Stimulated activated effector memory CD8-positive, alpha-beta T cell treated with anti-CD3 and anti-CD28 coated beads, Interleukin-12 subunit alpha, Interleukin-12 subunit beta, amount 100 ng/mL, for 72 hours (primary cell): ENCODE data around the gene MBD6.
A peak's percentile ranks its signal among the peaks of the same experiment; 100 is the strongest.
"Not testable (repeated sequence)": the region's sequence is repeated elsewhere in the genome, so short reads cannot be mapped to it uniquely, and the experiment has no call there.

Source experiments
- ATAC-seq: fragments of 150-1000 bp; cut with Tn5 transposase; 2 replicates; pipeline ENCODE4 v1.10.0; 2021
- DNase-seq, 2 donors: peaks; one replicate each; pipeline ENCODE4 v3.0.0; 2021 to 2022; ENCODE audit warnings: low spot score in 2 of 2
- H3K27ac Mint-ChIP-seq: one replicate; pipeline ENCODE4 v1.8.0; 2022; ENCODE audit warnings: mild to moderate bottlenecking, mixed read lengths
- H3K36me3 Mint-ChIP-seq: one replicate; pipeline ENCODE4 v1.8.0; 2022; ENCODE audit warnings: mild to moderate bottlenecking, mixed read lengths
- H3K4me1 Mint-ChIP-seq: one replicate; pipeline ENCODE4 v1.8.0; 2022; ENCODE audit warnings: mixed read lengths
- H3K4me3 Mint-ChIP-seq: one replicate; pipeline ENCODE4 v1.8.0; 2022; ENCODE audit warnings: mild to moderate bottlenecking, mixed read lengths
- H3K9me3 Mint-ChIP-seq: one replicate; pipeline ENCODE4 v1.8.0; 2022; ENCODE audit warnings: mixed read lengths

The MBD6 gene

DNA sequence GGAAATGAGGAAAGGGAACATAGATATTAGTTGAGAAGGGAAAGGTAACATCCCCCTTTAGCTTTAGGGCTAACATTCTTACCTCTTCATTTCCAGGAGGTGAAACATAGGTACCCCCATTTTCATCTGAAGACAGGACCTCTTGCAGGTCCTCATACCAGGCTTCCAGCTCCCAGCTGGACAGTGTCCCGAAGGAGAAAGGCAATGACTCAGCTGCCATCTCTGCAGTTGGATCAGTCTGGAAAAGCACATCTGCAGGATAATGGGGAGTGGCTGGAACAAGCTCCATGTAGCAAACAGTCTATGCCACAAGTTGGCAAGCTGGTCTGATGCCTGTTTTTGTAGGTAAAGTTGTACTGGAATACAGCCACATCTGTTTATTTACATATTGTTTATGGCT is 5.4 kb upstream of the MBD6 start:
- DNase-seq (no peak), ATAC-seq (no peak)
- Mint-ChIP-seq H3K9me3 (no peaks in the 10 kb centered on the region), H3K36me3 (peaks cover 100% of the 10 kb centered on the region), H3K4me3 (no peak overlapping the region), H3K27ac (peak overlapping the region; percentile 78), H3K4me1 (peaks cover 55% of the 10 kb centered on the region)

- H3K4me3 Mint-ChIP-seq, H3K9me3 Mint-ChIP-seq, ATAC-seq, DNase-seq: not testable (repeated sequence)
- peaks cover 98% of the 10 kb centered on the region for H3K36me3 Mint-ChIP-seq
- peak overlapping the region; percentile 78 for H3K27ac Mint-ChIP-seq
- peaks cover 54% of the 10 kb centered on the region for H3K4me1 Mint-ChIP-seq
These were observed 4.9 kb upstream of the MBD6 start for GRCh38 chr12:57517718-57518117.

DNA sequence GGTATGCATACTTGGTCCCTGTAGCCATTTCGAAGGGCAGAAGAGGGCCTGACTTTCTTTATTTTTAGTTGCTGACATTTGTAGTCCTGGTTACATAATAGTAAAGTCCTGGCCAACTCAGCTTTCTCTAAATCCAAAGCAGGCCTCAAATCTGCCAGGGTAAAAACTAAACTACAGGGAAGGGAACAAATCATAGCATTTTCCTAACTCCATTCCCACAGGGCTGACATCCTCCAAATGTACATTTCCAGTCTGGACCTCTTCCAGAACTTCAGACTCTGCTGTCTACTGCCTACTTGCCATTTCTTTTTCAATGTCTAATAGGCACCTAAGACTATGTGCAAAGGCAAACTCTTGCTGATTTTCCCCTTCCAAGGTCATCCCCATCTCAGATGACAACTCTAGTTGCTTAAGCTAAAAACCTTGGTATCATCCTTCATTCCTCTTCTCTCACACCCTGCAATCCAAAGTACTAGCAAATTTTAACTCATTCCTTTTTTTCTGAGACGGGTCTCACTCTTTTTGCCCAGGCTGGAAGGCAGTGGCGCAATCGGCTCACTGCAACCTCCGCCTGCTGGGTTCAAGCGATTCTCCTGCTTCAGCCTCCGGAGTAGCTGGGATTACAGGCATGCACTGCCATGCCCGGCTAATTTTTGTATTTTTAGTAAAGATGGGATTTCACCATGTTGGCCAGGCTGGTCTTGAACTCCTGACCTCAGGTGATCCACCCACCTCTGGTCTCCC is 4.3 kb upstream of the MBD6 start:
- DNase-seq (no peak), ATAC-seq (no peak)
- H3K36me3 Mint-ChIP-seq, result peaks cover 97% of the 10 kb centered on the region
- peak overlapping the region; percentile 99 for H3K27ac Mint-ChIP-seq
- no peaks in the 10 kb centered on the region for H3K9me3 Mint-ChIP-seq
- H3K4me1 Mint-ChIP-seq, result peaks cover 57% of the 10 kb centered on the region
- H3K4me3 Mint-ChIP-seq, result peak overlapping the region; percentile 93

GRCh38 chr12:57518920-57519795 is 3.5 kb upstream of the MBD6 start:
- no peak for DNase-seq
- H3K9me3 Mint-ChIP-seq, result no peaks in the 10 kb centered on the region
- H3K4me1 Mint-ChIP-seq, result peaks cover 65% of the 10 kb centered on the region
- H3K4me3 Mint-ChIP-seq, result peak overlapping the region; percentile 93
- peaks cover 97% of the 10 kb centered on the region for H3K36me3 Mint-ChIP-seq
- peak overlapping the region; percentile 99 for H3K27ac Mint-ChIP-seq
- ATAC-seq, result no peak

- H3K4me3 Mint-ChIP-seq, result peak overlapping the region; percentile 93
- H3K9me3 Mint-ChIP-seq, result no peaks in the 10 kb centered on the region
- peaks cover 71% of the 10 kb centered on the region for H3K4me1 Mint-ChIP-seq
- peaks cover 97% of the 10 kb centered on the region for H3K36me3 Mint-ChIP-seq
- DNase-seq (no peak), ATAC-seq (peak; percentile 0)
- peak overlapping the region; percentile 99 for H3K27ac Mint-ChIP-seq
These were observed 2.9 kb upstream of the MBD6 start for GRCh38 chr12:57519796-57520052.

DNA sequence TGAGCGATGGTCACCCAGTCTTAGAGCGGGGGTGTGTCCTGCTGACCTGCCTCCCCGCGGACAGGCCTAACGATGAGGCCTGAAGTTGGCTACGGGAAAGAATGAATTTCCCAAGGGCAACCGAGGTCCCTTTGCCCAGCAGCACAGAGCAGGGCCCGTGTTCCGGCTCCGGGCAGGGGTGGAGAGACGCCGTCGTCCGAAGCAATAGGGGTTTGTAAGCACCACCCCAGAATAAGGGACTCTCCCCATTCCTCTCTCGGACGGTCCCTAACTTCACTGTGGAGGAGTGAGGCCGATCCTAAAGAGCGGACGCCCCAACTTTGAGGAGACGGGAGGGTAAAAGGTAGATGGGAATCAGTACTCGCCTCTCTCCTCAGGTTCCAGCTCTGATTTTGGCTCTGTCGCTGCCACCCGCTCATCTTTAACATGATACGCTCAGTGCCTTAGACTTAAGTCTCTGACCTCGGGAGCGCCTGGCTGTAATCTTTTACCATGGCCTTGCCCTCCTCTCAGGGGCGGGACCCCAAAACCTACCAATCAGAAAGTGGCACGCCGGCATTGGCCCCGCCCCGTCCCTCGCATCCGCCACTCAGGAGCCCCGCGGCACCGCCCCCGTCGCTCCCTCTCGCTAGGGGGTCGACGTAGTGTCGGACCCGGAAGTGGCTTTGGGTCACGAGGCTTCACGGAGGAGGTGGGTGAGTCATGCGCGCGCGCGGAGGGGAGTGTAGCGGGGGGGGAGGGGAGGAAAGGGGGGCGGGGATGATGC is 2.4 kb upstream of the MBD6 start, which contains the start of gene DDIT3:
Gene DDIT3, minus strand, starts transcription at position 462 of the 766 bp plus-strand sequence. CDS start 3,108 bp downstream, outside the sequence.
- H3K4me1 Mint-ChIP-seq, result peaks cover 76% of the 10 kb centered on the region
- H3K27ac Mint-ChIP-seq, result peak within 1 kb of the TSS; percentile 99
- ATAC-seq (peak; percentile 82), DNase-seq (peak; percentile 97 to 100)
- peaks cover 97% of the 10 kb centered on the region for H3K36me3 Mint-ChIP-seq
- H3K4me3 Mint-ChIP-seq, result peak within 1 kb of the TSS; percentile 93
- no peaks in the 10 kb centered on the region for H3K9me3 Mint-ChIP-seq

GRCh38 chr12:57521525-57522010 is 1.1 kb upstream of the MBD6 start:
- no peaks in the 10 kb centered on the region for H3K9me3 Mint-ChIP-seq
- H3K4me3 Mint-ChIP-seq, result peak overlapping the region; percentile 93
- H3K4me1 Mint-ChIP-seq, result peaks cover 85% of the 10 kb centered on the region
- H3K27ac Mint-ChIP-seq, result peak overlapping the region; percentile 99
- peaks cover 97% of the 10 kb centered on the region for H3K36me3 Mint-ChIP-seq
- ATAC-seq (no peak), DNase-seq (peak in 1 of 2 donors; percentile 78)

- peak overlapping the region; percentile 93 for H3K4me3 Mint-ChIP-seq
- peaks cover 97% of the 10 kb centered on the region for H3K36me3 Mint-ChIP-seq
- no peaks in the 10 kb centered on the region for H3K9me3 Mint-ChIP-seq
- peak in 1 of 2 donors; percentile 71 for DNase-seq
- H3K4me1 Mint-ChIP-seq, result peaks cover 74% of the 10 kb centered on the region
- no peak for ATAC-seq
- H3K27ac Mint-ChIP-seq, result peak overlapping the region; percentile 99
These were observed 472 bp downstream of the MBD6 start for GRCh38 chr12:57522887-57523705.

DNA sequence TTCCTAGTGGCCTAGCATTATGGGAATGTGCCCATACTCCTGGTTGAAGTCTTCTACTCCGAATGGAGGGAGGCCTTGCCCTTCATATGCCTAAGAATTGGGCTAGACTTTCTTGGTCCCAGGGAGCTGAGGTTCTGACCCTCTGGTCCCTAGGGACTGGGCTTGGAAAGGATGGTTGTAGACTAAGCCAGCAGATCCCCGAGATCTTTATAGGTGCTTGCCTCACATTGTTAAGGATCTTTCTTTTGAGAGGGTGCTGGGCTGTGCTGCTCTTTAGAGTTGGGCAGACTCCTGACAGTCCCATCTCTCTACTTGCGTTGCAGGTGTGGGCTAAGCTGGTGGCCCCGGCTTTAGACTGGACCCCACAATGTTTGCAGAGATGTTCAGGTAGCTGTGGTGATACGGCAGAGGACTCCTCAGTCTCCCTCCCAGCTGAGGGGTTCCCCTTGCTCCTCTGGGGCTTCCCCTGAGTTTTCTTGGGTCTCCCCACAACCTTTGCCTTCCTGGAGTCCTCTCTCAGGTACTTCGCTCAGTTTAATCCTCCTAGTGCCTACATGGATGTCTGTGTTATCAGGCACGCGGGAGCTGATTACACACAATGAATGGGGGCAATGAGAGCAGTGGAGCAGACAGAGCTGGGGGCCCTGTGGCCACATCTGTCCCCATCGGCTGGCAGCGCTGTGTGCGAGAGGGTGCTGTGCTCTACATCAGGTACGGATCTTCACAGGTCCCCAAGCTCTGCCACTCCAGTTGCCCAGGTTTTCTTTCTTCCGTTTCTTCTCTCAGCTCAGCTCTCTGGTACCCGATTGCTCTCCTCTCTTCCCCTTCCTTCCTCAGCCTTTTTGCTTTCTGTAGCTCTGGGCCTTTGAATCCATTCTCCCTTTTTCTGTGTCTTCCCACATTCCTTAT is 1.3 kb downstream of the MBD6 start:
- peak overlapping the region; percentile 93 for H3K4me3 Mint-ChIP-seq
- H3K4me1 Mint-ChIP-seq, result peaks cover 65% of the 10 kb centered on the region
- H3K36me3 Mint-ChIP-seq, result peaks cover 97% of the 10 kb centered on the region
- DNase-seq (no peak), ATAC-seq (no peak)
- no peaks in the 10 kb centered on the region for H3K9me3 Mint-ChIP-seq
- peak overlapping the region; percentile 99 for H3K27ac Mint-ChIP-seq

DNA sequence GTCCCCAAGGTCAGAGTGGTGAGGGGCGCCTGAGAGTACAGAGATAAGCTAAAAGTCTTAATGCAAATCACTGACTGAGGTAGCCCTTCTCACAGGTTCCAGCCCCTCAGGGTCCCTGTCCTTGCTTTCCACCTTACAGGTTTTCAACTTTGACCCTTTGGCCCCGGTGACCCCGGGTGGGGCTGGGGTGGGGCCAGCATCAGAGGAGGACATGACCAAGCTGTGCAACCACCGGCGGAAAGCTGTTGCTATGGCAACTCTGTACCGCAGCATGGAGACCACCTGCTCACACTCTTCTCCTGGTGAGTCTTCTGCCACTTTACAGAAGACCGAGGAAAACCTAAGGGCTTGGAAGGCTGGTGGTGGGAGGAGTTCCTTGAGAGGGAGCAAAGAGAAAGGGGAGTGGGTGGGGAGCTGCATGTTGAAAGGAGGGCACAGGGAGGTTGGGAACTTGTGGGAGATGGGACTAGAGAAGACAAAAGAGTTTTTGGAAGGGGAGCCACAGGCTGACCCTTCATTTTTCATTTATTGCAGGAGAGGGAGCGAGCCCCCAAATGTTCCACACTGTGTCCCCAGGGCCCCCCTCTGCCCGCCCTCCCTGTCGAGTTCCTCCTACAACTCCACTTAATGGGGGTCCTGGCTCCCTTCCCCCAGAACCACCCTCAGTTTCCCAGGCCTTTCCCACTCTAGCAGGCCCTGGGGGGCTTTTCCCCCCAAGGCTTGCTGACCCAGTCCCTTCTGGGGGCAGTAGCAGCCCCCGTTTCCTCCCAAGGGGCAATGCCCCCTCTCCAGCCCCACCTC is 2.4 kb downstream of the MBD6 start:
- H3K36me3 Mint-ChIP-seq, result peaks cover 97% of the 10 kb centered on the region
- peaks cover 60% of the 10 kb centered on the region for H3K4me1 Mint-ChIP-seq
- H3K9me3 Mint-ChIP-seq, result no peaks in the 10 kb centered on the region
- H3K4me3 Mint-ChIP-seq, result peak overlapping the region; percentile 93
- ATAC-seq (no peak), DNase-seq (no peak)
- peak overlapping the region; percentile 99 for H3K27ac Mint-ChIP-seq

DNA sequence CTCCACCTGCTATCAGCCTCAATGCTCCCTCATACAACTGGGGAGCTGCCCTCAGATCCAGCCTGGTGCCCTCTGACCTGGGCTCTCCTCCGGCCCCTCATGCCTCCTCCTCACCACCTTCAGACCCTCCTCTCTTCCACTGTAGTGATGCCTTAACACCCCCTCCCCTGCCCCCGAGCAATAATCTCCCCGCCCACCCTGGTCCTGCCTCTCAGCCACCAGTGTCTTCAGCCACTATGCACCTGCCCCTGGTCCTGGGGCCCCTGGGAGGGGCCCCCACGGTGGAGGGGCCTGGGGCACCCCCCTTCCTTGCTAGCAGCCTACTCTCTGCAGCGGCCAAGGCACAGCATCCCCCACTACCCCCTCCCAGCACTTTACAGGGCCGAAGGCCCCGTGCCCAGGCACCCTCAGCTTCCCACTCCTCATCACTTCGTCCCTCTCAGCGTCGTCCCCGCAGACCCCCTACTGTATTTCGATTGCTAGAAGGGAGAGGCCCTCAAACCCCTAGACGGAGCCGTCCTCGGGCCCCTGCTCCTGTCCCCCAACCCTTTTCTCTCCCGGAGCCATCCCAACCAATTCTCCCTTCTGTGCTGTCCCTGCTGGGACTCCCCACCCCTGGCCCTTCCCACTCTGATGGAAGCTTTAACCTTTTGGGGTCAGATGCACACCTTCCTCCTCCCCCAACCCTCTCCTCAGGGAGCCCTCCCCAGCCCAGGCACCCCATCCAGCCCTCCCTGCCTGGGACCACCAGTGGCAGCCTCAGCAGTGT is 3.2 kb downstream of the MBD6 start:
- peaks cover 97% of the 10 kb centered on the region for H3K36me3 Mint-ChIP-seq
- H3K27ac Mint-ChIP-seq, result peak overlapping the region; percentile 99
- H3K9me3 Mint-ChIP-seq, result no peaks in the 10 kb centered on the region
- no peak overlapping the region for H3K4me3 Mint-ChIP-seq
- ATAC-seq (no peak), DNase-seq (no peak)
- H3K4me1 Mint-ChIP-seq, result peaks cover 52% of the 10 kb centered on the region

DNA sequence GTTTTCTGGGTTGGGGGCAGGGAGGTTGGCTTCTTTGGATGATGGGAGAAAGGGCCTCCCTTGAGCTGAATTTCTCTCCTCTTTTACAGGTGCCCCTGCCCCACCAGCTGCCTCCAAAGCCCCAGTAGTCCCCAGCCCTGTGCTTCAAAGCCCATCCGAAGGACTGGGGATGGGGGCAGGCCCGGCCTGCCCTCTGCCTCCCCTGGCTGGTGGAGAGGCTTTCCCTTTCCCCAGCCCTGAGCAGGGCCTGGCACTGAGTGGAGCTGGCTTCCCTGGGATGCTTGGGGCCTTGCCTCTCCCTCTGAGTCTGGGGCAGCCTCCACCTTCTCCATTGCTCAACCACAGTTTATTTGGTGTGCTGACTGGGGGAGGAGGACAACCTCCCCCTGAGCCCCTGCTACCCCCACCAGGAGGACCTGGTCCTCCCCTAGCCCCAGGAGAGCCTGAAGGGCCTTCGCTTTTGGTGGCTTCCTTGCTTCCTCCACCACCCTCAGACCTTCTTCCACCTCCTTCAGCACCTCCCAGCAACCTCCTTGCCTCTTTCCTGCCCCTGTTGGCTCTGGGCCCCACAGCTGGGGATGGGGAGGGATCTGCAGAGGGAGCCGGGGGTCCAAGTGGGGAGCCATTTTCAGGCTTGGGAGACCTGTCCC is 4.0 kb downstream of the MBD6 start:
- no peaks in the 10 kb centered on the region for H3K9me3 Mint-ChIP-seq
- DNase-seq, result no peak
- no peak overlapping the region for H3K4me3 Mint-ChIP-seq
- ATAC-seq, result no peak
- H3K4me1 Mint-ChIP-seq, result peaks cover 44% of the 10 kb centered on the region
- peak overlapping the region; percentile 99 for H3K27ac Mint-ChIP-seq
- peaks cover 97% of the 10 kb centered on the region for H3K36me3 Mint-ChIP-seq
